SK-N-SH (cell line): ENCODE results near the gene SCAMP2.

Experiments
- GABPA ChIP-seq: IDR thresholded peaks from 2 replicates; pipeline ENCODE4 v1.4.0; 2012; ENCODE audit warnings: low read depth, mild to moderate bottlenecking
- NFIC ChIP-seq: IDR thresholded peaks from 2 replicates; pipeline ENCODE4 v1.4.0; 2012; ENCODE audit warnings: borderline replicate concordance
- POLR2AphosphoS5 ChIP-seq: IDR thresholded peaks from 2 replicates; pipeline ENCODE4 v1.6.1; 2012; ENCODE audit warnings: low read depth, low read length
- RFX5 ChIP-seq: IDR thresholded peaks from 2 replicates; pipeline ENCODE4 v1.6.1; 2012; ENCODE audit warnings: mild to moderate bottlenecking, improper control_type of control experiment, low read length
- SIN3A ChIP-seq: IDR thresholded peaks from 2 replicates; pipeline ENCODE4 v1.6.1; 2012; ENCODE audit warnings: low read depth, mild to moderate bottlenecking, low read length, moderate library complexity, borderline replicate concordance
- SMC3 ChIP-seq: IDR thresholded peaks from 2 replicates; pipeline ENCODE4 v1.6.1; 2012; ENCODE audit warnings: low read depth, low read length, improper control_type of control experiment
- TAF1 ChIP-seq: IDR thresholded peaks from 2 replicates; pipeline ENCODE4 v1.6.1; 2012; ENCODE audit warnings: low read depth, mild to moderate bottlenecking, low read length, moderate library complexity, borderline replicate concordance
- TCF12 ChIP-seq: IDR thresholded peaks from 2 replicates; pipeline ENCODE4 v1.4.0; 2012
- YY1 ChIP-seq: IDR thresholded peaks from 2 replicates; pipeline ENCODE4 v1.4.0; 2012; ENCODE audit warnings: low read depth, mild to moderate bottlenecking
- TF ChIP-seq, protein P1 (sequence below): fragments of 200-600 bp; sonication (generic); IDR thresholded peaks from 2 replicates; pipeline ENCODE4 v1.6.1; 2017; ENCODE audit warnings: antibody characterized with exemption, mild to moderate bottlenecking, moderate library complexity
- TF ChIP-seq, protein P2 (sequence below): fragments of 150-350 bp; IDR thresholded peaks from 2 replicates; pipeline ENCODE4 v1.6.1; 2016; ENCODE audit warnings: mild to moderate bottlenecking, low read depth, low read length
- TF ChIP-seq, protein P3 (sequence below): IDR thresholded peaks from 2 replicates; pipeline ENCODE4 v1.6.1; 2012; ENCODE audit warnings: mild to moderate bottlenecking, low read depth, low read length, moderate library complexity
- TF ChIP-seq, protein P4 (sequence below): fragments of 150-350 bp; IDR thresholded peaks from 2 replicates; pipeline ENCODE4 v1.6.1; 2017; ENCODE audit warnings: antibody characterized with exemption, low read length, low read depth, borderline replicate concordance

DNA sequence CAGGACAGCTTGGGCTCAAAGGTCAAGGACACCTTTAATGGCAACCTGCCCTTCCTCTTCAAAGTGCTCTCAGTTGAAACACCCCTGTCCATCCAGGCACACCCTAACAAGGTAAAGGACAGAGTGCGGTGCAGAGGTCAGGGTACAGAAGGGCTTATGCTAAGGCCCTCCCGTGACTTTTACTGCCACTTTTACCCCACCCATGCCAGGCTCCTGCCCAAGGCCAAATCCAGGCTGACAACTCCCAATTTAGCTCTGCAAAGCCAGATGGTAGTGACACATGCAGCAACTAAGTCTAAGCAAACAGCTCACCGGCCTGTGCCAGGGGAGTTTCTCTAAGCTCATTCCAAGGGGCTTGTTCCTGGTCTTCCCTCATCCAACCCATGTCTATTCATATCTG is 18.3 kb upstream of the SCAMP2 start:
- TF ChIP-seq, protein P1, sequence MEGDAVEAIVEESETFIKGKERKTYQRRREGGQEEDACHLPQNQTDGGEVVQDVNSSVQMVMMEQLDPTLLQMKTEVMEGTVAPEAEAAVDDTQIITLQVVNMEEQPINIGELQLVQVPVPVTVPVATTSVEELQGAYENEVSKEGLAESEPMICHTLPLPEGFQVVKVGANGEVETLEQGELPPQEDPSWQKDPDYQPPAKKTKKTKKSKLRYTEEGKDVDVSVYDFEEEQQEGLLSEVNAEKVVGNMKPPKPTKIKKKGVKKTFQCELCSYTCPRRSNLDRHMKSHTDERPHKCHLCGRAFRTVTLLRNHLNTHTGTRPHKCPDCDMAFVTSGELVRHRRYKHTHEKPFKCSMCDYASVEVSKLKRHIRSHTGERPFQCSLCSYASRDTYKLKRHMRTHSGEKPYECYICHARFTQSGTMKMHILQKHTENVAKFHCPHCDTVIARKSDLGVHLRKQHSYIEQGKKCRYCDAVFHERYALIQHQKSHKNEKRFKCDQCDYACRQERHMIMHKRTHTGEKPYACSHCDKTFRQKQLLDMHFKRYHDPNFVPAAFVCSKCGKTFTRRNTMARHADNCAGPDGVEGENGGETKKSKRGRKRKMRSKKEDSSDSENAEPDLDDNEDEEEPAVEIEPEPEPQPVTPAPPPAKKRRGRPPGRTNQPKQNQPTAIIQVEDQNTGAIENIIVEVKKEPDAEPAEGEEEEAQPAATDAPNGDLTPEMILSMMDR, result no peak
- TF ChIP-seq, protein P2, sequence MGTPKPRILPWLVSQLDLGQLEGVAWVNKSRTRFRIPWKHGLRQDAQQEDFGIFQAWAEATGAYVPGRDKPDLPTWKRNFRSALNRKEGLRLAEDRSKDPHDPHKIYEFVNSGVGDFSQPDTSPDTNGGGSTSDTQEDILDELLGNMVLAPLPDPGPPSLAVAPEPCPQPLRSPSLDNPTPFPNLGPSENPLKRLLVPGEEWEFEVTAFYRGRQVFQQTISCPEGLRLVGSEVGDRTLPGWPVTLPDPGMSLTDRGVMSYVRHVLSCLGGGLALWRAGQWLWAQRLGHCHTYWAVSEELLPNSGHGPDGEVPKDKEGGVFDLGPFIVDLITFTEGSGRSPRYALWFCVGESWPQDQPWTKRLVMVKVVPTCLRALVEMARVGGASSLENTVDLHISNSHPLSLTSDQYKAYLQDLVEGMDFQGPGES, result no peak
- TF ChIP-seq POLR2AphosphoS5, result no peak
- TF ChIP-seq, protein P3, sequence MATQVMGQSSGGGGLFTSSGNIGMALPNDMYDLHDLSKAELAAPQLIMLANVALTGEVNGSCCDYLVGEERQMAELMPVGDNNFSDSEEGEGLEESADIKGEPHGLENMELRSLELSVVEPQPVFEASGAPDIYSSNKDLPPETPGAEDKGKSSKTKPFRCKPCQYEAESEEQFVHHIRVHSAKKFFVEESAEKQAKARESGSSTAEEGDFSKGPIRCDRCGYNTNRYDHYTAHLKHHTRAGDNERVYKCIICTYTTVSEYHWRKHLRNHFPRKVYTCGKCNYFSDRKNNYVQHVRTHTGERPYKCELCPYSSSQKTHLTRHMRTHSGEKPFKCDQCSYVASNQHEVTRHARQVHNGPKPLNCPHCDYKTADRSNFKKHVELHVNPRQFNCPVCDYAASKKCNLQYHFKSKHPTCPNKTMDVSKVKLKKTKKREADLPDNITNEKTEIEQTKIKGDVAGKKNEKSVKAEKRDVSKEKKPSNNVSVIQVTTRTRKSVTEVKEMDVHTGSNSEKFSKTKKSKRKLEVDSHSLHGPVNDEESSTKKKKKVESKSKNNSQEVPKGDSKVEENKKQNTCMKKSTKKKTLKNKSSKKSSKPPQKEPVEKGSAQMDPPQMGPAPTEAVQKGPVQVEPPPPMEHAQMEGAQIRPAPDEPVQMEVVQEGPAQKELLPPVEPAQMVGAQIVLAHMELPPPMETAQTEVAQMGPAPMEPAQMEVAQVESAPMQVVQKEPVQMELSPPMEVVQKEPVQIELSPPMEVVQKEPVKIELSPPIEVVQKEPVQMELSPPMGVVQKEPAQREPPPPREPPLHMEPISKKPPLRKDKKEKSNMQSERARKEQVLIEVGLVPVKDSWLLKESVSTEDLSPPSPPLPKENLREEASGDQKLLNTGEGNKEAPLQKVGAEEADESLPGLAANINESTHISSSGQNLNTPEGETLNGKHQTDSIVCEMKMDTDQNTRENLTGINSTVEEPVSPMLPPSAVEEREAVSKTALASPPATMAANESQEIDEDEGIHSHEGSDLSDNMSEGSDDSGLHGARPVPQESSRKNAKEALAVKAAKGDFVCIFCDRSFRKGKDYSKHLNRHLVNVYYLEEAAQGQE, result no peak
- TF ChIP-seq YY1, result no peak
- no peak for TF ChIP-seq RFX5
- TF ChIP-seq NFIC, result no peak
- no peak for TF ChIP-seq TAF1
- TF ChIP-seq TCF12, result no peak
- TF ChIP-seq GABPA, result no peak
- no peak for TF ChIP-seq SMC3
- TF ChIP-seq SIN3A, result no peak
- TF ChIP-seq, protein P4, sequence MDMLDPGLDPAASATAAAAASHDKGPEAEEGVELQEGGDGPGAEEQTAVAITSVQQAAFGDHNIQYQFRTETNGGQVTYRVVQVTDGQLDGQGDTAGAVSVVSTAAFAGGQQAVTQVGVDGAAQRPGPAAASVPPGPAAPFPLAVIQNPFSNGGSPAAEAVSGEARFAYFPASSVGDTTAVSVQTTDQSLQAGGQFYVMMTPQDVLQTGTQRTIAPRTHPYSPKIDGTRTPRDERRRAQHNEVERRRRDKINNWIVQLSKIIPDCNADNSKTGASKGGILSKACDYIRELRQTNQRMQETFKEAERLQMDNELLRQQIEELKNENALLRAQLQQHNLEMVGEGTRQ, result no peak
